ENCODE results near the gene TNFRSF19.

The TNFRSF19 gene

GRCh38 chr13:23600534-23600933, 30.3 kb downstream of the TNFRSF19 start:
- in situ Hi-C loops (cut with HindIII; ENCODE audit: low sequenced_read_pairs), result no loop called here

DNA sequence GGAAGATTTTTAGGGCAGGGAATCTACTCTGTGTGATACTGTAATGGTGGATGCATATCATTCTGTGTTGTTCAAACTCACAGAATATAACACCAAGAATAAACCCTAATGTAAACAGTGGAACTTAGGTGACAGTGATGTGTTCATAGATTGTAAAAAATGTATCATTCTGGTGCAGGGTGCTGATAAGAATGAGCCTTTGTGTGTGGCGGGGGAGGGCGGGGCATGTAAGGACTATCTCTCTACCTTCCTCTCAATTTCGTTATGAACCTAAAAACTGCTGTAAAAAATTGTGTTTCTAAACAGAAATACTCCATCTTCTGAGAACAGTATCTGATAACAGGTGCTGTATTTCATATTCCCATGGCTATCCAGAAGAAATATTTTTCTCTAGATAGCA, 35.6 kb downstream of the TNFRSF19 start:
- in situ Hi-C loops (cut with HindIII; ENCODE audit: low sequenced_read_pairs), result no loop called here

DNA sequence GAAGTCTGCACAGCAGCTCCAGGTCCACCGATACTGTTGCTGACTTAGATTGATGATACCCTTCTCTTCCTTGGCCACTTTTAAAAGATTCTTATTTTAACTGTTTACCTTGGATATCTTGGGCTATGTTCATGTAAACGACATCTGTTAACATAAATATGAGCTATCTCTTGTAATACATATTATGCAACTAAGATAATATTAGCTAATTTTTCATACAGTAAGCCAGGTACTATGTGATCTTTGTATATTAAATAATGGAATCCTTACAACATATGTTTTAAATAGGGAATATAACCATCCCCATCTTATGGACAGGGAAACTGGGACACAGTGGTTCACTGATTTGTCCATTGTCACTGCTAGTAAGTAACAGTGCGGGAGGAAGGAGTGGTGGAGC, 37.9 kb downstream of the TNFRSF19 start:
- in situ Hi-C loops (cut with HindIII; ENCODE audit: low sequenced_read_pairs), result no loop called here

GRCh38 chr13:23608701-23609413, 38.6 kb downstream of the TNFRSF19 start:
- in situ Hi-C loops (cut with HindIII; ENCODE audit: low sequenced_read_pairs), result no loop called here

GRCh38 chr13:23609414-23609760, 39.2 kb downstream of the TNFRSF19 start:
- in situ Hi-C loops (cut with HindIII; ENCODE audit: low sequenced_read_pairs), result no loop called here

DNA sequence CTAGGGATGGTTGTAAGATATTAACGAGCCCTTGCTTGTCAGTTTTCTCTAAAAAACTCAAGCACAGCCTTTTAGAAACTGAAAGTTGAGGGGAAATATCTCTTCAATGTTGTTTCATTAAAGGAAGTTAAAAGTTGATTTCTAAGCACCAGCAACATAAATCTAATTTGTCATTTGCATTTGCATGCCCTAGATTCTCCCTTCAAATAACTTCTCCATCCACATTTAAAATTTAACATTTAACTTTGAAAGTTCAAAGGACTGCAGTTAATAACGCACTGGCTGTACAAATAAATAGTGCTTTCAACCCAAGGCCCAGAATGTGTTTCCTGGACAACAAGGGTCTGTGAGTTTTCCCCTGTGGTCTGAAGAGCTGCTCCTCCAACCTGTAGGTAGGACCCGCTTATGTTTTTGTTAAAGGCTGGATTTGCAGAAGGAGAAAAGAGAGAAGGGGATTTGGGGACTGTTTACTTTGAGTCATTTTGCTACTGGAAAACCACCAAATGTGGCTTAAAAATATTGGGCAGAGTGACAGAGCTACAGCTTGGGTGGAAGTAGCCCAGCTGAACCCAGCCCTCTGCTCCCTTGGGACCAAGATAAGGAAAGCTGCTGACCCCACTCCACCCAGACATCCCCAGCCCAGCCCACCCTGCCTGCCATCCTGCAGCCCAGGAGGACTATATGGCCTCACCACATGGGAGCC, 39.8 kb downstream of the TNFRSF19 start:
- in situ Hi-C loops (cut with HindIII; ENCODE audit: low sequenced_read_pairs), result no loop called here

GRCh38 chr13:23610966-23611491, 40.8 kb downstream of the TNFRSF19 start:
- in situ Hi-C loops (cut with HindIII; ENCODE audit: low sequenced_read_pairs), result no loop called here

- in situ Hi-C loops (cut with HindIII; ENCODE audit: low sequenced_read_pairs), result no loop called here
These were observed 42.0 kb downstream of the TNFRSF19 start for GRCh38 chr13:23612182-23612581.

GRCh38 chr13:23612731-23613130, 42.5 kb downstream of the TNFRSF19 start:
- in situ Hi-C loops (cut with HindIII; ENCODE audit: low sequenced_read_pairs), result no loop called here

DNA sequence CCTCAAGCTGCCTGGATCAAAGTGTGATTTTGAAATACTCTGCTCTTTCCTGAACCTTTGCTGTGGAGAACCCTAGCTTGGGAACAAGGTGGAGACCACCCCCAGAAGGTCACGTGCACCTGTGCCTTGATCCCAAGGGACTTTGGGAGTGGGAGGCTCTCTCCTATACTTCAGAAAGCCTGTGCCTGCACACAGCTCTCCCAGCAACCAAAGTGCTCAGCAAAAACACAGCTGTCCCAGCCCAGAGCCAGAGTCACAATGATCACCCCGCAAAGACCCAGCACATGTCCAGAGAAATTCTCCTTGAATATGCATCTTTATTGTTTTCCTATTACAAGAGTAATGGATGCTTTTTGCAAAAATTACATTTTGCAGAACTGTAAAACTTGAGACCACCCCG, 43.4 kb downstream of the TNFRSF19 start:
- in situ Hi-C loops (cut with HindIII; ENCODE audit: low sequenced_read_pairs), result no loop called here

DNA sequence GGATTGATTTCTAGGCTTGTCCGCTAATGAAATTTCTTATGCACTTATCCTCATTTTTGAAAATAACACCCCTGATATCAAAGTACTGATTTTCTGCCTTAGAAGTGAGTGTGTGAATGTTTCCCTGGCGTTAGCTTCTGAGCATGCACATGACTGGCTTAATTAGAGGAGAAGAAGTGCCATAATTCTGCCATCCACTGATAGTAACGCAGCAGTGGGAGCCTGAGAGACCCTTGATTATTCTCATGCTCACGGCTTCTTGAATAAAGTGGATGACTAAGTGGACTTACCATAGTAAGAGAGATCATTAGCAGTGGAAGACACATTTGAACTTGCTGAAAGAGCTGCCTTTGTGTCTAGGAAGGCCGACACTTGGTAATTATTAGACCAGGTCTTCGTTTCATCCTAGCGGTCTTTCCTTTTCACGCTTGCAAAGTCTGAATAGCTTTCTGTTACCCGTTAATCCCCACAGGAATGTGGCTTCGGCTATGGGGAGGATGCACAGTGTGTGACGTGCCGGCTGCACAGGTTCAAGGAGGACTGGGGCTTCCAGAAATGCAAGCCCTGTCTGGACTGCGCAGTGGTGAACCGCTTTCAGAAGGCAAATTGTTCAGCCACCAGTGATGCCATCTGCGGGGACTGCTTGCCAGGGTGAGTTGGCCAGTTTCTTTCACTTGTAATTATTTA, 45.3 kb downstream of the TNFRSF19 start:
- in situ Hi-C loops (cut with HindIII; ENCODE audit: low sequenced_read_pairs), result no loop called here

GRCh38 chr13:23616228-23616627, 46.0 kb downstream of the TNFRSF19 start:
- in situ Hi-C loops (cut with HindIII; ENCODE audit: low sequenced_read_pairs), result no loop called here

GRCh38 chr13:23617551-23618024, 47.4 kb downstream of the TNFRSF19 start:
- in situ Hi-C loops (cut with HindIII; ENCODE audit: low sequenced_read_pairs), result no loop called here

GRCh38 chr13:23618341-23618740, 48.1 kb downstream of the TNFRSF19 start:
- in situ Hi-C loops (cut with HindIII; ENCODE audit: low sequenced_read_pairs), result no loop called here

DNA sequence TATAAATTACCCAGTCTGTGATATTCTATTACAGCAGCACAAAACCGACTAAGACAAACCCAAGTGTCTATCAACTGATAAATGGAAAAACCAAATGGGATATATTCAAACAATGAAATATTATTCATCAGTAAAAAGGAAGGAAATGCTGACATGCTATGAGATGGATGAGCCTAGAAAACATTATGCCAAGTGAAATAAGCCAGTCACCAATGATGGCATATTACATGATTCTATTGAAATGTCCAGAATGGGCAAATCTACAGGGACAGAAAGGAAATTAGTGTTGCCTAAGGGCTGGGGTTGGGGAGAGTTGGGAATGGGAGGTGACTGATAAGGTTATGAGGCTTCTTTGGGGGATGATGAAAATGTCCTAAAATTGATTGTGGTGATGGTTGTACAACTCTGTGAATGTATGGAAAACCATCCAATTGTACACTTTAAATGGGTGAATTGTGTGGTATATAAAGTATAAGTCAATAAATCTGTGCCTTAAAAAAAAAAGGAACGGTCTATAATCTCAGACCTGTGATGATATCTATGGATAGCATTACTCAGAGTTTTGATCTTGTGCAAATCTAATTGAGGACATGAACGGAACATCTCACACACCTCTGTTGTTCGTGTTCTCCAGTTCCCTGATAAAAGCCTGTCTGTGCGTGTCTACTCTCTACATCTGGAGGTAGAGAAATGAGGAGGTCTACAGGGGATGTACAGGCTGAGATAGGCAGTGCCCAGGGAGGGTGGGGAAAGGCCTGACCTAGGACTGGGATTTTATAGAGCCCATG, 49.0 kb downstream of the TNFRSF19 start:
- in situ Hi-C loops (cut with HindIII; ENCODE audit: low sequenced_read_pairs), result no loop called here

GRCh38 chr13:23620211-23620610, 50.0 kb downstream of the TNFRSF19 start:
- in situ Hi-C loops (cut with HindIII; ENCODE audit: low sequenced_read_pairs), result no loop called here

DNA sequence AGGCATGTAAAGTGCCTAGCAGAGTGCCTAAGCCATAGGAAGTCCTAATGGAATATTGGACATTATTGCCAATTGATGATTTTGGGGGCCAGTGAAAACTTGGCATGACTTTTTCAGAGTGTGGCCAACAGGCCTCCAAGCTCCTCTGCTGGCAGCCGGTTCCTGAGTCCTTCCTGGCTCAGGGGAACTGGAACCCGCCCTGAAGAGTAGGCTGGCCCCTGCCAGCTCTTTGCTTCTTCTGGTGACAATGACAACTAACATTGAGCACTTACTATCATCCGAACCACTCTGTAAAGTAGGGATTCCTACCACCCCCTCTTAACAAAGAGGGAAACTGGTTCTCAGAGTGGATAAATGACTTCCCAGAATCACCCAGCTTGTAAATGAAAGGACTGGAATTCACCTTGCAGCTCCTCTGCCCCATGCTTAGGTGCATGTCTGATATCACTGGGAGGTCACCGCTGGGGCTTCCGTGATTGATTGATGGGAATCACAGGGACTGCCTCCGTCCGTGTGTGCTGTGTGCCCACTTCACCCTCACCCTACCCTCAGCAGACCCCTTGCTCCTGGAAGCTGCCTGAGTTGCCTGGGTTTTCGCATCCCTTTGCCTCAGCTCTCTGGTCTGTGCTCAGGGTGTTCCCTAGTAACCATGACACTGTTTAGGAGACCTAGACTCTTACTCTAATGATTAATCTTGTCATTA, 50.6 kb downstream of the TNFRSF19 start:
- in situ Hi-C loops (cut with HindIII; ENCODE audit: low sequenced_read_pairs), result no loop called here

GRCh38 chr13:23621316-23621645, 51.1 kb downstream of the TNFRSF19 start:
- in situ Hi-C loops (cut with HindIII; ENCODE audit: low sequenced_read_pairs), result no loop called here

DNA sequence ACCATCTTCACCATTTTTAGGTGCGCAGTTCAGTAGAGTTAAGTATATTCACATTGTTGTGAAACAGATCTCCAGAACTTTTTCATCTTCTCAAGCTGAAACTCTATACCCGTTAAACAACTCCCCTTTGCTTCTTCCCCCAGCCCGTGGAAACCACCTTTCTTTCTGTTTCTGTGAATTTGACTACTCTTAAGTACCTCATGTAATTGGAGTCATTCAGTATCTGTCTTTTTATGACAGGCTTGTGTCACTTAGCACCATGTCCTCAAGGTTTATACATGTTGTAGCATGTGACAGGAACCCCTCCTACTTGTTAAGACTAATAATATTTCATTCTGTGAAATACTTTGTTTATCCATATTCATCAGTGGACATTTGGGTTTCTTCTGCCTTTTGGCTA, 52.8 kb downstream of the TNFRSF19 start:
- in situ Hi-C loops (cut with HindIII; ENCODE audit: low sequenced_read_pairs), result no loop called here

- in situ Hi-C loops (cut with HindIII; ENCODE audit: low sequenced_read_pairs), result no loop called here
These were observed 53.2 kb downstream of the TNFRSF19 start for GRCh38 chr13:23623394-23623793.
